IMR-90 (cell line): ENCODE results near the gene DENND1B. TPM values are rescaled to one million over a fixed set of nuclear protein-coding genes. Genes with fewer than 3 reads are reported as not detected.

ENCODE experiments used
- ATAC-seq: fragments of 200-7000 bp; cut with Tn5 transposase; 2 replicates; pipeline ENCODE4 v1.9.1; 2020; ENCODE audit warnings: low read depth, mild to moderate bottlenecking, moderate library complexity
- BruUV-seq: library from RNA; stranded (reverse); fragments of 400-500 nt; replicated peaks from 2 replicates; lab custom pipeline; 2021; lab: Mats Ljungman, UMichigan
- CTCF ChIA-PET: fragments of 300-600 bp; formaldehyde crosslinking; extraction: SDS; loops from one replicate; lab custom pipeline; 2021; ENCODE audit warnings: antibody characterized with exemption; lab: Yijun Ruan, JAX
- POLR2A ChIA-PET: fragments of 300-600 bp; sonication (Branson Sonifier 250); formaldehyde crosslinking; loops from one replicate; lab custom pipeline; 2022; ENCODE audit warnings: antibody characterized with exemption; ENCODE audit not compliant: unreplicated experiment; lab: Charles Lee
- DNase-seq: peaks from one replicate; pipeline ENCODE4 v3.0.0; 2013
- H2AFZ ChIP-seq: replicated peaks from 2 replicates; pipeline ENCODE3; 2013; ENCODE audit warnings: low read length, mild to moderate bottlenecking; ENCODE audit not compliant: poor library complexity
- H2AK5ac ChIP-seq: 2 replicates; pipeline ENCODE4 v1.6.1; 2013; ENCODE audit warnings: low read depth, low read length, inconsistent platforms
- H2AK9ac ChIP-seq: replicated peaks from 2 replicates; pipeline ENCODE3; 2013; ENCODE audit warnings: mild to moderate bottlenecking, low read depth, low read length, moderate library complexity; ENCODE audit not compliant: poor library complexity
- H2BK120ac ChIP-seq: 2 replicates; pipeline ENCODE4 v1.6.1; 2013; ENCODE audit warnings: low read depth, low read length, inconsistent platforms
- H2BK15ac ChIP-seq: 3 replicates; pipeline ENCODE4 v1.6.1; 2013; ENCODE audit warnings: low read depth, low read length, inconsistent platforms
- H2BK20ac ChIP-seq: 2 replicates; pipeline ENCODE4 v1.6.1; 2013; ENCODE audit warnings: low read depth, mild to moderate bottlenecking, inconsistent platforms, low read length, moderate library complexity
- H2BK5ac ChIP-seq: 2 replicates; pipeline ENCODE4 v1.6.1; 2013; ENCODE audit warnings: mild to moderate bottlenecking, low read depth, low read length, inconsistent platforms; ENCODE audit not compliant: poor library complexity, severe bottlenecking
- H3K14ac ChIP-seq: replicated peaks from 2 replicates; pipeline ENCODE4 v1.6.1; 2013; ENCODE audit warnings: low read depth, low read length, inconsistent platforms
- H3K18ac ChIP-seq: 2 replicates; pipeline ENCODE4 v1.6.1; 2013; ENCODE audit warnings: low read depth, low read length, control low read depth
- H3K23ac ChIP-seq: 2 replicates; pipeline ENCODE4 v1.6.1; 2013; ENCODE audit warnings: low read depth, low read length, inconsistent platforms
- H3K27ac ChIP-seq: 2 replicates; pipeline ENCODE4 v1.5.1; 2013; ENCODE audit warnings: mild to moderate bottlenecking, control low read depth, low read length; ENCODE audit not compliant: insufficient read depth
- H3K27me3 ChIP-seq: 2 replicates; pipeline ENCODE4 v1.6.1; 2013; ENCODE audit warnings: low read length; ENCODE audit not compliant: control insufficient read depth, insufficient read depth
- H3K36me3 ChIP-seq: 2 replicates; pipeline ENCODE4 v1.6.1; 2013; ENCODE audit warnings: low read length, mixed read lengths; ENCODE audit not compliant: control insufficient read depth, insufficient read depth
- H3K4ac ChIP-seq: 2 replicates; pipeline ENCODE4 v1.6.1; 2013; ENCODE audit warnings: low read depth, low read length, inconsistent platforms
- H3K4me1 ChIP-seq: 2 replicates; pipeline ENCODE4 v1.6.1; 2013; ENCODE audit warnings: low read length, mixed read lengths; ENCODE audit not compliant: control insufficient read depth, insufficient read depth
- H3K4me2 ChIP-seq: 2 replicates; pipeline ENCODE4 v1.6.1; 2013; ENCODE audit warnings: low read depth, mild to moderate bottlenecking, control low read depth, low read length, moderate library complexity
- H3K4me3 ChIP-seq: 2 replicates; pipeline ENCODE4 v1.5.1; 2013; ENCODE audit warnings: low read depth, mild to moderate bottlenecking, control low read depth, low read length, moderate library complexity; ENCODE audit not compliant: insufficient read depth
- H3K56ac ChIP-seq: 2 replicates; pipeline ENCODE4 v1.6.1; 2013; ENCODE audit warnings: low read length, inconsistent platforms; ENCODE audit not compliant: insufficient read depth; ENCODE audit errors: extremely low read depth
- H3K79me1 ChIP-seq, 2 experiments: 2 replicates each; pipeline ENCODE4 v1.6.1; 2013; ENCODE audit warnings: low read length in 2 of 2, inconsistent platforms in 1 of 2, low read depth in 1 of 2
- H3K9ac ChIP-seq: 2 replicates; pipeline ENCODE4 v1.6.1; 2013; ENCODE audit warnings: low read depth, low read length, control low read depth
- H3K9me1 ChIP-seq: 2 replicates; pipeline ENCODE4 v1.6.1; 2013; ENCODE audit warnings: low read length, inconsistent platforms; ENCODE audit not compliant: insufficient read depth
- H3K9me3 ChIP-seq: 2 replicates; pipeline ENCODE4 v1.6.1; 2013; ENCODE audit warnings: low read length; ENCODE audit not compliant: control insufficient read depth, insufficient read depth
- H4K20me1 ChIP-seq: 2 replicates; pipeline ENCODE4 v1.6.1; 2013; ENCODE audit warnings: low read length, inconsistent platforms; ENCODE audit not compliant: insufficient read depth
- H4K5ac ChIP-seq: 2 replicates; pipeline ENCODE4 v1.6.1; 2013; ENCODE audit warnings: mild to moderate bottlenecking, low read depth, low read length, control low read depth
- H4K8ac ChIP-seq, 2 experiments: 2 replicates each; pipeline ENCODE4 v1.6.1; 2013; ENCODE audit warnings: low read depth in 2 of 2, low read length in 2 of 2, control low read depth in 1 of 2, inconsistent platforms in 1 of 2
- H4K91ac ChIP-seq: 2 replicates; pipeline ENCODE4 v1.6.1; 2013; ENCODE audit warnings: low read depth, low read length, inconsistent platforms; ENCODE audit not compliant: insufficient read depth
- SMC3 ChIP-seq: fragments of 150-350 bp; IDR thresholded peaks from 2 replicates; pipeline ENCODE4 v1.6.1; 2016; ENCODE audit warnings: low read depth, mild to moderate bottlenecking, antibody characterized with exemption, low read length, moderate library complexity
- WGBS, 2 experiments: methylation state at CpG; one replicate each; pipeline versions ENCODE4 v1.1.5 to v1.1.7; 2013; ENCODE audit warnings: missing lambda C conversion rate in 2 of 2; ENCODE audit not compliant: insufficient read length in 1 of 2; ENCODE audit errors: extremely low coverage in 2 of 2; 5-methylcytosine and 5-hydroxymethylcytosine counted together
- dilution Hi-C: fragments of 300-500 bp; cut with HindIII; formaldehyde crosslinking; loops from one replicate; pipeline ENCODE4 v1.14.3; 2018; ENCODE audit warnings: low sequenced_read_pairs; ENCODE audit not compliant: unreplicated experiment
- in situ Hi-C: fragments of 300-500 bp; cut with MboI; formaldehyde crosslinking; loops from 3 replicates; pipeline ENCODE4 v1.14.3; 2019; ENCODE audit warnings: low sequenced_read_pairs, inconsistent platforms, mixed read lengths
- intact Hi-C: fragments of 100-400 bp; cut with micrococcal nuclease; formaldehyde crosslinking; loops from 2 replicates; pipeline ENCODE4 v1.10.0; 2022
- polyA plus RNA-seq, 3 experiments: library from polyadenylated mRNA; depleted of rRNA; stranded (reverse); fragments of >200 nt; gene quantifications; 2 replicates each; pipeline ENCODE4 v1.2.3, GENCODE V29; 2012; ENCODE audit warnings: low replicate concordance in 1 of 3
- total RNA-seq: library from RNA; depleted of rRNA; stranded (reverse); fragments of >200 nt; gene quantifications from 2 replicates; pipeline ENCODE4 v1.2.3, GENCODE V29; 2012
- TF ChIP-seq, protein P1 (sequence below): conservative IDR thresholded peaks from 2 replicates; pipeline ENCODE4 v1.5.1; 2012; ENCODE audit warnings: mild to moderate bottlenecking, low read depth, low read length, improper control_type of control experiment

Gene DENND1B
- total and polyA plus RNA-seq, 2 of the 4 experiments (the other 2 are of a cell fraction): 4.0 to 24.2 TPM

DNA sequence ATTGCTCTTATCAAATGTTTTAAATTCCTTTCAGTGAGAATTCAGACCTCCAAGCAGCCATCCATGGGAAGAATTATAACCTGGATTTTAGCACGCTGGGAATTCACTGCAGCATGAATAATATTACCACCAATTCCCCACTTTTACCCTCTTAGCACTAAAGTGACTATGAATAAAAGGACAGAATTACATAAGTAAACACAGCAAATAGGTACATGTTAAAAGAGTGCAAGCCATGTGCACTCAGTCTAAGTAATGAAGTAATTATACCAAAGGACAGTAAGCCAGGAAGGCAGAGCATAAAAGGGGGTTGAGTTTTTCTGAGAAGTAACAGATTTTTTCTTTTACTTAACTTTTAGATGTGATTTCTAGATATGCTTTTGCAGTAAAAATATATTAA, 176.3 kb downstream of the DENND1B start:
- no peak overlapping the region for H3K4me3 ChIP-seq
- no peaks in the 10 kb centered on the region for H3K9me1 ChIP-seq
- intact Hi-C loops (no loop called here), dilution Hi-C loops (no loop called here), in situ Hi-C loops (no loop called here)
- no peak overlapping the region for H4K8ac ChIP-seq
- ATAC-seq (no peak), DNase-seq (no peak)
- no peak overlapping the region for H3K14ac ChIP-seq
- H3K9ac ChIP-seq: no peak overlapping the region
- no peaks in the 10 kb centered on the region for H3K9me3 ChIP-seq
- no peaks in the 10 kb centered on the region for H3K27me3 ChIP-seq
- H2BK5ac ChIP-seq: no peak overlapping the region
- H4K91ac ChIP-seq: no peak overlapping the region
- H2AFZ ChIP-seq: no peak overlapping the region
- no TSS peak for BruUV-seq
- 0 out of 2 replicates have a peak, but pooled peaks cover 3% of the 10 kb centered on the region for H3K36me3 ChIP-seq
- H2BK20ac ChIP-seq: no peak overlapping the region
- ChIA-PET POLR2A (no interaction called here), CTCF (no interaction called here)
- no CpG with 5 or more reads among the region's 1 CpG for WGBS, 2 experiments
- H3K79me1 ChIP-seq: no peaks in the 10 kb centered on the region; a peak in 1 of 4 replicates
- H4K20me1 ChIP-seq: no peaks in the 10 kb centered on the region
- H2AK9ac ChIP-seq: no peak overlapping the region
- H3K4ac ChIP-seq: no peak overlapping the region
- H2BK15ac ChIP-seq: no peak overlapping the region
- H3K23ac ChIP-seq: no peak overlapping the region
- no peak overlapping the region for H3K18ac ChIP-seq
- no peak overlapping the region for H2BK120ac ChIP-seq
- no peak overlapping the region for H3K27ac ChIP-seq
- no peak overlapping the region for H4K5ac ChIP-seq
- H3K56ac ChIP-seq: no peak overlapping the region
- H3K4me2 ChIP-seq: no peak overlapping the region
- no peak overlapping the region for H2AK5ac ChIP-seq
- no peak for TF ChIP-seq SMC3
- TF ChIP-seq, protein P1, sequence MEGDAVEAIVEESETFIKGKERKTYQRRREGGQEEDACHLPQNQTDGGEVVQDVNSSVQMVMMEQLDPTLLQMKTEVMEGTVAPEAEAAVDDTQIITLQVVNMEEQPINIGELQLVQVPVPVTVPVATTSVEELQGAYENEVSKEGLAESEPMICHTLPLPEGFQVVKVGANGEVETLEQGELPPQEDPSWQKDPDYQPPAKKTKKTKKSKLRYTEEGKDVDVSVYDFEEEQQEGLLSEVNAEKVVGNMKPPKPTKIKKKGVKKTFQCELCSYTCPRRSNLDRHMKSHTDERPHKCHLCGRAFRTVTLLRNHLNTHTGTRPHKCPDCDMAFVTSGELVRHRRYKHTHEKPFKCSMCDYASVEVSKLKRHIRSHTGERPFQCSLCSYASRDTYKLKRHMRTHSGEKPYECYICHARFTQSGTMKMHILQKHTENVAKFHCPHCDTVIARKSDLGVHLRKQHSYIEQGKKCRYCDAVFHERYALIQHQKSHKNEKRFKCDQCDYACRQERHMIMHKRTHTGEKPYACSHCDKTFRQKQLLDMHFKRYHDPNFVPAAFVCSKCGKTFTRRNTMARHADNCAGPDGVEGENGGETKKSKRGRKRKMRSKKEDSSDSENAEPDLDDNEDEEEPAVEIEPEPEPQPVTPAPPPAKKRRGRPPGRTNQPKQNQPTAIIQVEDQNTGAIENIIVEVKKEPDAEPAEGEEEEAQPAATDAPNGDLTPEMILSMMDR: no peak
- H3K4me1 ChIP-seq: no peaks in the 10 kb centered on the region
